ENCODE results near the gene CLDN24. TPM values are rescaled to one million over a fixed set of nuclear protein-coding genes. Genes with fewer than 3 reads are reported as not detected.

Gene CLDN24
- total and polyA plus RNA-seq, 2 donors (not counting 3 experiments of a cell fraction or from before 2014, with no cell fraction given): not detected

DNA sequence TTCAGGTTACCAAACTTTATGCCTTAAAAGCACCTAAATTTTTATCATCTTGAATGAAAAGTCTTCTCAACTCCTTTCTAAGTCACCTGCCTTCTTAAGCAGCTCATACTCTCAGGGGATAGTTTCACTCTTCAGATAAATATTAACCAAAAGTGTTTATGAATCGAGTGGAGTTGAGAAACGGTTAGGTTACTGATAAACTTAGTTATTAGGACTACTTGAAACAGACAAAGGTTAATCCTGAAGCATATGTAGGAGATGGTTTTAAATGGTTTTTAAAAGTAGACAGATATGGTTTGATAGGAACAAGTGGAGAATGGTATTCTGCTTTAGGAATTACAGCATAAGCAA is 34.9 kb downstream of the CLDN24 start:
- no peak for TF ChIP-seq JUN (IDR thresholded peaks at IDR 0.05; ENCODE audit: borderline replicate concordance, insufficient read depth, insufficient read length, low read depth)
- TF ChIP-seq EZH2 (IDR thresholded peaks at IDR 0.05; ENCODE audit: borderline replicate concordance, low read depth, low read length, severe bottlenecking): no peak
- no peak for TF ChIP-seq MAX (IDR thresholded peaks at IDR 0.05; ENCODE audit: insufficient read depth, insufficient read length)
- no peak for TF ChIP-seq CTCF (IDR thresholded peaks at IDR 0.05; ENCODE audit: extremely low read depth in 1 of 2, insufficient read depth in 1 of 2, low read depth in 1 of 2, low read length in 2 of 2)
- TF ChIP-seq POLR2A (IDR thresholded peaks at IDR 0.05; ENCODE audit: low read depth, low read length): no peak
- no peak for TF ChIP-seq FOS (IDR thresholded peaks at IDR 0.05; ENCODE audit: borderline replicate concordance, insufficient read depth, low read length)
- no peak for TF ChIP-seq MYC (IDR thresholded peaks at IDR 0.05; ENCODE audit: low read depth, low read length)
- no peak for TF ChIP-seq GATA2 (IDR thresholded peaks at IDR 0.05; ENCODE audit: insufficient read depth, insufficient read length, low read depth, low read length)
- no peak for TF ChIP-seq POLR2AphosphoS5 (IDR thresholded peaks at IDR 0.05; ENCODE audit: insufficient read depth, low read depth, low read length)
- DNase-seq (ENCODE audit: low read depth, low spot score): no peak
- no peak overlapping the region for H2AFZ ChIP-seq (ENCODE audit: low read depth, low read length)
- H4K20me1 ChIP-seq (replicated peaks; ENCODE audit: control insufficient read depth, extremely low read depth, insufficient read depth, low read length): no peaks in the 10 kb centered on the region
- peaks cover 8 to 25% of the 10 kb centered on the region in 2 experiments for H3K36me3 ChIP-seq (ENCODE audit: control insufficient read depth in 2 of 2, extremely low read depth in 1 of 2, insufficient read depth in 2 of 2, low read length in 2 of 2)
- CTCF ChIA-PET: interaction anchor here (1.1 to 1.3 kb wide), 3 partner anchors 25 to 112 kb away, joined by 3 to 4 read pairs (median 3); no protein-coding TSS in a partner anchor
- no peaks in the 10 kb centered on the region for H3K79me2 ChIP-seq (ENCODE audit: control insufficient read depth, insufficient read depth, low read length)
- no TSS peak for BruUV-seq (replicated peaks)
- no peak overlapping the region for H3K4me2 ChIP-seq (ENCODE audit: insufficient read depth, low read length)
- H3K27me3 ChIP-seq (ENCODE audit: control insufficient read depth in 2 of 2, insufficient read depth in 2 of 2, low read length in 2 of 2): no peaks in the 10 kb centered on the region
- POLR2A ChIA-PET: no interaction called here
- no peak overlapping the region for H3K4me3 ChIP-seq (replicated peaks in 1 of 3; ENCODE audit: insufficient read depth in 1 of 3, low read depth in 1 of 3, low read length in 3 of 3)
- no peaks in the 10 kb centered on the region for H3K9me1 ChIP-seq (replicated peaks; ENCODE audit: control insufficient read depth, extremely low read depth, insufficient read depth, low read length)
- H3K9ac ChIP-seq (replicated peaks; ENCODE audit: extremely low read depth, insufficient read depth, low read length): no peak overlapping the region
- dilution Hi-C loops (cut with MboI; ENCODE audit: extremely low pct_ligation_motif_present, low sequenced_read_pairs): no loop called here
- no peaks in the 10 kb centered on the region for H3K9me3 ChIP-seq (replicated peaks; ENCODE audit: control insufficient read depth, insufficient read depth, low read length)
- intact Hi-C loops (cut with micrococcal nuclease): loop anchor here (5.0 kb wide), 1 partner anchor 110 kb away; no protein-coding TSS in a partner anchor
- no peak overlapping the region for H3K27ac ChIP-seq (ENCODE audit: insufficient read depth, low read depth, low read length)
- H3K4me1 ChIP-seq (ENCODE audit: control insufficient read depth, extremely low read depth, insufficient read depth, low read length): peaks cover 9% of the 10 kb centered on the region
- FAIRE-seq: no peak
